Chondrocyte (in vitro differentiated cells): ENCODE measurements around the gene MYCT1. TPM values are rescaled to one million over a fixed set of nuclear protein-coding genes. Genes with fewer than 3 reads are reported as not detected.

Experiments used
- DNase-seq: peaks from one replicate; pipeline ENCODE4 v3.0.0; 2021; ENCODE audit warnings: mixed read lengths, low spot score
- H3K27ac Mint-ChIP-seq: one replicate; pipeline ENCODE4 v1.8.0; 2021; ENCODE audit warnings: mild to moderate bottlenecking, moderate library complexity, mixed read lengths; ENCODE audit not compliant: unreplicated experiment
- H3K27me3 Mint-ChIP-seq: 2 replicates; pipeline ENCODE4 v1.8.0; 2021; ENCODE audit warnings: low read depth, mixed read lengths
- H3K36me3 Mint-ChIP-seq: 2 replicates; pipeline ENCODE4 v1.8.0; 2021; ENCODE audit warnings: low read depth, mixed read lengths
- H3K4me1 Mint-ChIP-seq: 2 replicates; pipeline ENCODE4 v1.8.0; 2021; ENCODE audit warnings: low read depth, mild to moderate bottlenecking, mixed read lengths
- H3K4me3 Mint-ChIP-seq: one replicate; pipeline ENCODE4 v1.8.0; 2021; ENCODE audit warnings: mild to moderate bottlenecking, moderate library complexity, mixed read lengths; ENCODE audit not compliant: unreplicated experiment
- H3K9me3 Mint-ChIP-seq: 2 replicates; pipeline ENCODE4 v1.8.0; 2021; ENCODE audit warnings: low read depth, mixed read lengths
- CTCF ChIP-seq: fragments of 200-600 bp; sonication (generic); IDR thresholded peaks from 2 replicates; pipeline ENCODE4 v1.5.0; 2021; ENCODE audit warnings: antibody characterized with exemption, mild to moderate bottlenecking, moderate library complexity
- total RNA-seq: library from RNA; stranded (reverse); gene quantifications from 3 replicates; pipeline ENCODE4 v1.2.1, GENCODE V29; 2021

The MYCT1 gene
- total RNA-seq, 1 donor from 2014 or later = not detected

- Mint-ChIP-seq H3K27me3 (peaks cover 9% of the 10 kb centered on the region), H3K4me1 (no peaks in the 10 kb centered on the region), H3K4me3 (no peak overlapping the region), H3K36me3 (no peaks in the 10 kb centered on the region), H3K9me3 (peaks cover 7% of the 10 kb centered on the region), H3K27ac (no peak overlapping the region)
- DNase-seq = no peak
- TF ChIP-seq CTCF = no peak
Measured at GRCh38 chr6:152736687-152737273, 39.1 kb downstream of the MYCT1 start.

GRCh38 chr6:152745509-152746171 lies 47.9 kb downstream of the MYCT1 start:
- H3K36me3 Mint-ChIP-seq = no peaks in the 10 kb centered on the region
- TF ChIP-seq CTCF = no peak
- peaks cover 7% of the 10 kb centered on the region for H3K4me1 Mint-ChIP-seq
- no peak for DNase-seq
- H3K4me3 Mint-ChIP-seq = no peak overlapping the region
- H3K27me3 Mint-ChIP-seq = peaks cover 8% of the 10 kb centered on the region
- H3K27ac Mint-ChIP-seq = peak overlapping the region; percentile 76
- H3K9me3 Mint-ChIP-seq = no peaks in the 10 kb centered on the region

GRCh38 chr6:152746172-152746553 lies 48.5 kb downstream of the MYCT1 start:
- peaks cover 8% of the 10 kb centered on the region for H3K27me3 Mint-ChIP-seq
- H3K4me1 Mint-ChIP-seq = peaks cover 7% of the 10 kb centered on the region
- H3K9me3 Mint-ChIP-seq = no peaks in the 10 kb centered on the region
- H3K27ac Mint-ChIP-seq = peak overlapping the region; percentile 76
- TF ChIP-seq CTCF = no peak
- DNase-seq = no peak
- no peak overlapping the region for H3K4me3 Mint-ChIP-seq
- no peaks in the 10 kb centered on the region for H3K36me3 Mint-ChIP-seq

- no peaks in the 10 kb centered on the region for H3K9me3 Mint-ChIP-seq
- H3K4me3 Mint-ChIP-seq = no peak overlapping the region
- peaks cover 7% of the 10 kb centered on the region for H3K4me1 Mint-ChIP-seq
- TF ChIP-seq CTCF = peak; percentile 75
- peaks cover 11% of the 10 kb centered on the region for H3K27me3 Mint-ChIP-seq
- H3K36me3 Mint-ChIP-seq = no peaks in the 10 kb centered on the region
- no peak for DNase-seq
- H3K27ac Mint-ChIP-seq = no peak overlapping the region
Measured at GRCh38 chr6:152748843-152749242, 51.1 kb downstream of the MYCT1 start.

- no peak for DNase-seq
- no peak overlapping the region for H3K27ac Mint-ChIP-seq
- H3K9me3 Mint-ChIP-seq = no peaks in the 10 kb centered on the region
- H3K4me1 Mint-ChIP-seq = peaks cover 7% of the 10 kb centered on the region
- TF ChIP-seq CTCF = no peak
- H3K4me3 Mint-ChIP-seq = no peak overlapping the region
- H3K27me3 Mint-ChIP-seq = peaks cover 13% of the 10 kb centered on the region
- H3K36me3 Mint-ChIP-seq = no peaks in the 10 kb centered on the region
Measured at GRCh38 chr6:152749336-152749735, 51.6 kb downstream of the MYCT1 start.
